AG04450 (cell line): ENCODE results near the gene SLC23A2. TPM values are rescaled to one million over a fixed set of nuclear protein-coding genes. Genes with fewer than 3 reads are reported as not detected.
"Not testable (repeated sequence)": the region's sequence is repeated elsewhere in the genome, so short reads cannot be mapped to it uniquely, and the experiment has no call there.

Source experiments
- CTCF ChIA-PET: fragments of 300-600, 350-600 bp; formaldehyde crosslinking; extraction: SDS; loops from one replicate; lab custom pipeline; 2022; ENCODE audit warnings: antibody characterized with exemption, inconsistent platforms; lab: Charles Lee
- POLR2A ChIA-PET: fragments of 350-600 bp; formaldehyde crosslinking; extraction: SDS; loops from one replicate; lab custom pipeline; 2021; ENCODE audit warnings: antibody characterized with exemption, inconsistent platforms; lab: Yijun Ruan, JAX
- DNase-seq: peaks from one replicate; pipeline ENCODE4 v3.0.0-alpha.2; 2011; ENCODE audit warnings: low read depth, low spot score
- H3K27ac ChIP-seq: one replicate; pipeline ENCODE4 v1.5.1; 2012; ENCODE audit warnings: low read depth, low read length, control low read depth
- H3K27me3 ChIP-seq: one replicate; pipeline ENCODE4 v1.6.0; 2012; ENCODE audit warnings: low read length; ENCODE audit not compliant: control insufficient read depth, insufficient read depth
- H3K4me3 ChIP-seq: 2 replicates; pipeline ENCODE4 v1.5.1; 2011; ENCODE audit warnings: mild to moderate bottlenecking, low read depth, low read length, control low read depth
- H3K9me3 ChIP-seq: 2 replicates; pipeline ENCODE4 v1.5.1; 2012; ENCODE audit warnings: low read length; ENCODE audit not compliant: control insufficient read depth, insufficient read depth
- polyA plus RNA-seq: library from polyadenylated mRNA; depleted of rRNA; stranded (reverse); fragments of >200 nt; gene quantifications from 2 replicates; pipeline ENCODE4 v1.2.3, GENCODE V29; 2011
- TF ChIP-seq, protein P1 (sequence below): IDR thresholded peaks from 2 replicates; pipeline ENCODE4 v1.5.1; 2011; ENCODE audit warnings: low read depth, low read length, control low read depth, inconsistent platforms

Gene SLC23A2
- polyA plus RNA-seq, 1 experiment, result 17.9 TPM

DNA sequence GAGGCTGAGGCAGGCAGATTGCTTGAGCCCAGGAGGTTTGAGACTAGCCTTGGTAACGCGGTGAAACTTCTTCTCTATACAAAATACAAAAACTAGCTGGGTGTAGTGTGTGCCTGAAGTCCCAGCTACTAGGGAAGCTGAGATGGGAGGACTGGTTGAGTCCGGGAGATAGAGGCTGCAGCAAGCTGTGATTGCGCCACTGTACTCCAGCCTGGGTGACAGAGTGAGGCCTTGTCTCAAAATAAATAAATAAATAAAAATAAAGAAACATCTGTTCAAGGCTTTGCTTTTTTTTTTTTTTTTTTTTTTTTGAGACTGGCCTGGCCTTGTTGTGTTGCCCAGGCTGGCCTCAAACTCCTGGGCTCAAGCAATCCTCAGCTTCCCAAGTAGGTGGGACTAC, 23.7 kb upstream of the SLC23A2 start:
- CTCF ChIA-PET, result interaction anchor here (0.7 kb wide), 2 partner anchors 86 to 635 kb away, joined by 3 to 8 read pairs; no protein-coding TSS in a partner anchor
- H3K27ac ChIP-seq, result no peak overlapping the region
- no peaks in the 10 kb centered on the region for H3K9me3 ChIP-seq
- no peak for DNase-seq
- TF ChIP-seq, protein P1, sequence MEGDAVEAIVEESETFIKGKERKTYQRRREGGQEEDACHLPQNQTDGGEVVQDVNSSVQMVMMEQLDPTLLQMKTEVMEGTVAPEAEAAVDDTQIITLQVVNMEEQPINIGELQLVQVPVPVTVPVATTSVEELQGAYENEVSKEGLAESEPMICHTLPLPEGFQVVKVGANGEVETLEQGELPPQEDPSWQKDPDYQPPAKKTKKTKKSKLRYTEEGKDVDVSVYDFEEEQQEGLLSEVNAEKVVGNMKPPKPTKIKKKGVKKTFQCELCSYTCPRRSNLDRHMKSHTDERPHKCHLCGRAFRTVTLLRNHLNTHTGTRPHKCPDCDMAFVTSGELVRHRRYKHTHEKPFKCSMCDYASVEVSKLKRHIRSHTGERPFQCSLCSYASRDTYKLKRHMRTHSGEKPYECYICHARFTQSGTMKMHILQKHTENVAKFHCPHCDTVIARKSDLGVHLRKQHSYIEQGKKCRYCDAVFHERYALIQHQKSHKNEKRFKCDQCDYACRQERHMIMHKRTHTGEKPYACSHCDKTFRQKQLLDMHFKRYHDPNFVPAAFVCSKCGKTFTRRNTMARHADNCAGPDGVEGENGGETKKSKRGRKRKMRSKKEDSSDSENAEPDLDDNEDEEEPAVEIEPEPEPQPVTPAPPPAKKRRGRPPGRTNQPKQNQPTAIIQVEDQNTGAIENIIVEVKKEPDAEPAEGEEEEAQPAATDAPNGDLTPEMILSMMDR, result no peak
- POLR2A ChIA-PET, result no interaction called here
- no peaks in the 10 kb centered on the region for H3K27me3 ChIP-seq
- H3K4me3 ChIP-seq, result no peak overlapping the region

DNA sequence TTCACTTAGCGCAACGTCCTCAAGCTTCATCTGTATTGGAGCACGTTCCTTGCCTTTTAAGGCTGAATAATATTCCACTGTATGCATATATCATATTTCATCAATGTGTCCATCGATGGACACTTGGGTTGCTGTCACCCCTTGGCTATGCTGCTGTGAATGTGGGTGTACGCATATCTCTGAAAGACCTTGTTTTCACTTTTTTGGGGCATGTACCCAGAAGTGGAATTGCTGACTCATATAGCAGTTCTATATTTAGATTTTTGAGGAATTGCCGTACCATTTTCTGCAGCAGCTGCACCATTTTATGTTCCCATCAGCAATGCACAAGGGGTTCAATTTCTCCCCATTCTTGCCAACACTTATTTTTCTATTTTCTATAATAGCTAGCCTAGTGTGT, 22.8 kb upstream of the SLC23A2 start:
- CTCF ChIA-PET, result interaction anchor here (0.7 kb wide), 1 partner anchor 634 kb away, joined by 3 read pairs; no protein-coding TSS in a partner anchor
- H3K27ac ChIP-seq, result no peak overlapping the region
- DNase-seq, result no peak
- no peaks in the 10 kb centered on the region for H3K9me3 ChIP-seq
- H3K27me3 ChIP-seq, result no peaks in the 10 kb centered on the region
- TF ChIP-seq, protein P1, result no peak
- no peak overlapping the region for H3K4me3 ChIP-seq
- POLR2A ChIA-PET, result no interaction called here

DNA sequence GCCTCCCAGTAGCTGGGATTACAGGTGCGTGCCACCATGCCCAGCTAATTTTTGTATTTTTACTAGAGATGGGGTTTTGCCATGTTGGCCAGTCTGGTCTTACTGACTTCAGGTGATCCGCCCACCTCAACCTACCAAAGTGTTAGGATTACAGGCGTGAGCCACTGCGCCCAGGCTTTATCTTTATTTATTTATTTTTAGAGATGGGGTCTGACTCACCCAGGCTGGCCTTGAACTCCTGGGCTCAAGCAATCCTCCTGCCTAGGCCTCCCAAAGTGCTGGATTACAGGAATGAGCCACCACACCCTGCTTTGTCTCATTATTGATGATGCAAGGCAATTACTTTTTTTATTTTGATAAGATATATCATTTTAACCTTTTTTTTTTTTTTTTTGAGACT, 21.9 kb upstream of the SLC23A2 start:
- not testable (repeated sequence) for H3K4me3 ChIP-seq, H3K9me3 ChIP-seq, DNase-seq, H3K27ac ChIP-seq, H3K27me3 ChIP-seq
- POLR2A ChIA-PET, result interaction anchor here (0.7 kb wide), 1 partner anchor 371 kb away, joined by 6 read pairs; no protein-coding TSS in a partner anchor
- CTCF ChIA-PET, result interaction anchor here (0.7 kb wide), 1 partner anchor 18 kb away, joined by 6 read pairs; no protein-coding TSS in a partner anchor

DNA sequence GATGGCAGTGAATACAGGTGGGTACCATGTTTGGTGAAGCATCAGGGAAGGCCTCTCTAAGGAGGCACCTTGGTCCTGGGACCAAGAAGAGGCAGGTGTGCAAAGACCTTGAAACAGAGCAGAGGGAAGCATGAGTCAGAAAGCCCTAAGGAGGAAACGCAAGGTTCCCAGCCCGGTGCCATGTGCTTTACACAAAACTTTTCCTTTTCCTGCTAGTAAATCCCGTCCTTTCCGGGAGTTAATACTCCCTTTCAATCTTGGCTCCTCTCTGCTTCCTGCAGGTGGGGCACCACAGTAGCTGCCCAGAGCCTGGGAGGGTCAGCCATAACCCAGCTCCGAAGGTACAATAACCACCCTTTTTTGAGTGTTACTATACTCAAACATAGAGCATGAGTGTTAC, 19.4 kb upstream of the SLC23A2 start:
- ChIA-PET CTCF (no interaction called here), POLR2A (no interaction called here)
- no peak for DNase-seq
- H3K27ac ChIP-seq, result no peak overlapping the region
- H3K4me3 ChIP-seq, result no peak overlapping the region
- H3K27me3 ChIP-seq, result no peaks in the 10 kb centered on the region
- H3K9me3 ChIP-seq, result no peaks in the 10 kb centered on the region
- TF ChIP-seq, protein P1, result no peak

DNA sequence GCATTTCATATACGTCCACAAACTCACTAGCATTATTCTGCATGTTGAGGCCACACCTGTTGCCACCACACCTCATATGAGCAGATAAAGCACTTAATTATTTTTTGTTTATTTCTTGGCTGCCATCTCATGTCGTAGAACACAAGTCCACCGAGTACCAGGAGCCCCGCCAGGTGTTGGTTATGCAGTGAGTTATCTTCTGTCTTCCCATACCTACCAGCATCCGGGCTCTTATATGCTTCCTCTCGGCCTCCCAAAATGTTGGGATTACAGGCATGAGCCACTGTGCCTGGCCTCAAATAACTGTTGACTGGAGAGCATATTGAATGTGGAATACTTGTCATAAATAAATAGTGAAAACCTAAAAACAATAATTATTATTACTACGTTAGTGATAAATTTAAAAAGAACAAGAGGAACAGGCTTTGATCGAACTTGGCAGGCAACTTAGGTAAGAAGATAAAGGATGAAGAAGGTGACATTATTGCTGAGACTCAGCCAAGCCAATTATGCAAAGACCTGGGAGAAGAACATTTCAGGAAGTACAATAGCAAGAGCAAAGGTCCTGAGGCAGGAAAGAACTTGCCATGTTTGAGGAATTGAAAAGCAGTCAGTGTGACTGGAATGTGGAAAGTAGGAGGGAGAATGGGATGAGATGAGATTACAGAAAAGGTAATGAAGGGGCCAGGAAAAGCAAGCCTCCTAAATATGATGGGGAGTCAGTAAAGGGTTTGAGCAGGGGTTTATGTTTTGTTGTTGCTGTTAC, 12.6 kb upstream of the SLC23A2 start:
- POLR2A ChIA-PET, result interaction anchor here (0.6 kb wide), 1 partner anchor 106 kb away, joined by 3 read pairs; the partner anchor contains the start of gene PCNA

More for the DNA sequence above, 12.6 kb upstream of the SLC23A2 start:
- DNase-seq, result no peak
- no peak overlapping the region for H3K4me3 ChIP-seq
- no peak overlapping the region for H3K27ac ChIP-seq
- CTCF ChIA-PET, result no interaction called here
- H3K27me3 ChIP-seq, result peaks cover 4% of the 10 kb centered on the region
- TF ChIP-seq, protein P1, result no peak
- no peaks in the 10 kb centered on the region for H3K9me3 ChIP-seq
